HEK293 (cell line): Measurements from ENCODE around the gene MYO5C.

ENCODE experiments used
- CTCF ChIA-PET: fragments of 350-600 bp; formaldehyde crosslinking; extraction: SDS; loops from one replicate; lab custom pipeline; 2021; ENCODE audit warnings: antibody characterized with exemption; lab: Yijun Ruan, JAX
- POLR2A ChIA-PET: fragments of 300-600 bp; formaldehyde crosslinking; extraction: SDS; loops from one replicate; lab custom pipeline; 2020; ENCODE audit warnings: antibody characterized with exemption, inconsistent platforms; lab: Yijun Ruan, JAX
- H3K27ac ChIP-seq: fragments of 200-500 bp; sonication (Bioruptor generic); 2 replicates; pipeline ENCODE4 v1.5.1; 2014; ENCODE audit warnings: low read depth, low read length, control low read depth, inconsistent platforms; ENCODE audit errors: extremely low read depth
- H3K36me3 ChIP-seq, 2 experiments: fragments of 200-500 bp in 1 of 2; sonication (Bioruptor generic) in 1 of 2; 1 replicate in 1 of 2; 2 replicates in 1 of 2; pipeline ENCODE4 v1.5.1; 2014 to 2017; ENCODE audit warnings: inconsistent platforms in 2 of 2, low read length in 2 of 2; ENCODE audit not compliant: control insufficient read depth in 2 of 2, insufficient read depth in 1 of 2
- H3K4me1 ChIP-seq: fragments of 200-500 bp; sonication (Bioruptor generic); 2 replicates; pipeline ENCODE4 v1.5.1; 2014; ENCODE audit warnings: mild to moderate bottlenecking, low read length, inconsistent platforms; ENCODE audit not compliant: control insufficient read depth, insufficient read depth
- H3K4me3 ChIP-seq: 2 replicates; pipeline ENCODE4 v1.5.1; 2011; ENCODE audit warnings: low read depth, mild to moderate bottlenecking, control low read depth, low read length, moderate library complexity
- H3K9me3 ChIP-seq: fragments of 200-500 bp; sonication (Bioruptor generic); 2 replicates; pipeline ENCODE4 v1.5.1; 2014; ENCODE audit warnings: low read depth, low read length, inconsistent platforms; ENCODE audit not compliant: control insufficient read depth, insufficient read depth
- GFI1B ChIP-seq: fragments of 450-650 bp; formaldehyde crosslinking; IDR thresholded peaks from 2 replicates; pipeline ENCODE4 v1.5.1; 2016; ENCODE audit warnings: missing biosample characterization, missing genetic modification characterization
- HOXC10 ChIP-seq: sonication (generic); formaldehyde crosslinking; IDR thresholded peaks from 2 replicates; pipeline ENCODE4 v1.8.1; 2023; ENCODE audit warnings: mild to moderate bottlenecking, missing genetic modification reagents
- INSM2 ChIP-seq: fragments of 450-650 bp; formaldehyde crosslinking; IDR thresholded peaks from 2 replicates; pipeline ENCODE4 v1.5.1; 2016; ENCODE audit warnings: missing biosample characterization, missing genetic modification characterization
- KLF10 ChIP-seq: fragments of 450-650 bp; IDR thresholded peaks from 2 replicates; pipeline ENCODE4 v1.5.1; 2018; ENCODE audit warnings: missing biosample characterization, mild to moderate bottlenecking, missing genetic modification characterization
- MZF1 ChIP-seq: fragments of 450-650 bp; formaldehyde crosslinking; IDR thresholded peaks from 2 replicates; pipeline ENCODE4 v1.5.1; 2017; ENCODE audit warnings: missing biosample characterization, missing genetic modification characterization, borderline replicate concordance
- OSR2 ChIP-seq: fragments of 450-650 bp; formaldehyde crosslinking; IDR thresholded peaks from 2 replicates; pipeline ENCODE4 v1.5.1; 2016; ENCODE audit warnings: missing biosample characterization, missing genetic modification characterization
- PRDM6 ChIP-seq: fragments of 450-650 bp; formaldehyde crosslinking; IDR thresholded peaks from 2 replicates; pipeline ENCODE4 v1.5.1; 2017; ENCODE audit warnings: missing biosample characterization, missing genetic modification characterization
- REPIN1 ChIP-seq: fragments of 450-650 bp; formaldehyde crosslinking; IDR thresholded peaks from 2 replicates; pipeline ENCODE4 v1.5.1; 2017; ENCODE audit warnings: missing biosample characterization, missing genetic modification characterization, low read depth
- ZBTB1 ChIP-seq: fragments of 450-650 bp; formaldehyde crosslinking; IDR thresholded peaks from 2 replicates; pipeline ENCODE4 v1.5.1; 2016; ENCODE audit warnings: missing biosample characterization, missing genetic modification characterization
- ZBTB17 ChIP-seq: fragments of 450-650 bp; formaldehyde crosslinking; IDR thresholded peaks from 2 replicates; pipeline ENCODE4 v1.5.1; 2016; ENCODE audit warnings: missing biosample characterization, missing genetic modification characterization
- ZBTB21 ChIP-seq: fragments of 450-650 bp; formaldehyde crosslinking; IDR thresholded peaks from 2 replicates; pipeline ENCODE4 v1.5.1; 2017; ENCODE audit warnings: missing biosample characterization, missing genetic modification characterization
- ZFP41 ChIP-seq: fragments of 450-650 bp; formaldehyde crosslinking; IDR thresholded peaks from 2 replicates; pipeline ENCODE4 v1.5.1; 2016; ENCODE audit warnings: missing biosample characterization, missing genetic modification characterization, borderline replicate concordance
- ZNF114 ChIP-seq: fragments of 450-650 bp; formaldehyde crosslinking; IDR thresholded peaks from 2 replicates; pipeline ENCODE4 v1.5.0; 2017; ENCODE audit warnings: missing biosample characterization, missing genetic modification characterization
- ZNF133 ChIP-seq: fragments of 450-650 bp; formaldehyde crosslinking; IDR thresholded peaks from 2 replicates; pipeline ENCODE4 v1.5.1; 2016; ENCODE audit warnings: missing biosample characterization, missing genetic modification characterization
- ZNF426 ChIP-seq: fragments of 450-650 bp; formaldehyde crosslinking; IDR thresholded peaks from 2 replicates; pipeline ENCODE4 v1.5.1; 2017; ENCODE audit warnings: missing biosample characterization, missing genetic modification characterization, mild to moderate bottlenecking, inconsistent platforms, moderate library complexity
- ZNF449 ChIP-seq: fragments of 450-650 bp; formaldehyde crosslinking; IDR thresholded peaks from 2 replicates; pipeline ENCODE4 v1.5.1; 2017; ENCODE audit warnings: missing biosample characterization, mild to moderate bottlenecking, missing genetic modification characterization, moderate library complexity
- ZNF501 ChIP-seq: fragments of 450-650 bp; formaldehyde crosslinking; IDR thresholded peaks from 2 replicates; pipeline ENCODE4 v1.5.1; 2016; ENCODE audit warnings: missing biosample characterization, missing genetic modification characterization
- ZNF510 ChIP-seq: fragments of 450-650 bp; formaldehyde crosslinking; IDR thresholded peaks from 2 replicates; pipeline ENCODE4 v1.5.1; 2018; ENCODE audit warnings: mild to moderate bottlenecking, missing genetic modification characterization, missing biosample characterization; ENCODE audit not compliant: insufficient replicate concordance
- ZNF513 ChIP-seq: fragments of 450-650 bp; IDR thresholded peaks from 2 replicates; pipeline ENCODE4 v1.5.1; 2018; ENCODE audit warnings: missing biosample characterization, missing genetic modification characterization
- ZNF529 ChIP-seq: fragments of 450-650 bp; formaldehyde crosslinking; IDR thresholded peaks from 2 replicates; pipeline ENCODE4 v1.5.1; 2017; ENCODE audit warnings: missing genetic modification characterization, missing biosample characterization; ENCODE audit not compliant: insufficient replicate concordance
- ZNF645 ChIP-seq: fragments of 450-650 bp; formaldehyde crosslinking; IDR thresholded peaks from 2 replicates; pipeline ENCODE4; 2016; ENCODE audit warnings: missing biosample characterization, missing genetic modification characterization
- ZNF664 ChIP-seq: fragments of 450-650 bp; formaldehyde crosslinking; IDR thresholded peaks from 2 replicates; pipeline ENCODE4 v1.5.1; 2016; ENCODE audit warnings: missing biosample characterization, missing genetic modification characterization
- ZNF707 ChIP-seq: fragments of 450-650 bp; formaldehyde crosslinking; IDR thresholded peaks from 2 replicates; pipeline ENCODE4 v1.5.1; 2016; ENCODE audit warnings: missing biosample characterization, missing genetic modification characterization
- ZSCAN16 ChIP-seq: fragments of 450-650 bp; formaldehyde crosslinking; IDR thresholded peaks from 2 replicates; pipeline ENCODE4 v1.5.1; 2016; ENCODE audit warnings: missing biosample characterization, missing genetic modification characterization
- ZSCAN30 ChIP-seq: fragments of 450-650 bp; IDR thresholded peaks from 2 replicates; pipeline ENCODE4 v1.5.1; 2018; ENCODE audit warnings: missing biosample characterization, mild to moderate bottlenecking, missing genetic modification characterization, moderate library complexity
- ZXDB ChIP-seq: fragments of 450-650 bp; formaldehyde crosslinking; IDR thresholded peaks from 2 replicates; pipeline ENCODE4 v1.5.1; 2016; ENCODE audit warnings: missing biosample characterization, missing genetic modification characterization

MYO5C gene

GRCh38 chr15:52276256-52276770 lies 19.3 kb downstream of the MYO5C start:
- no peak overlapping the region for H3K4me3 ChIP-seq
- no peak overlapping the region for H3K27ac ChIP-seq
- H3K9me3 ChIP-seq, result no peaks in the 10 kb centered on the region
- ChIA-PET CTCF (no interaction called here), POLR2A (no interaction called here)
- TF ChIP-seq ZNF513 (tag by site-specific recombination), result no peak
- TF ChIP-seq ZBTB1 (tag by site-specific recombination), result no peak
- TF ChIP-seq ZNF133 (tag by site-specific recombination), result no peak
- no peak for TF ChIP-seq HOXC10 (CRISPR knock-in tag)
- no peak for TF ChIP-seq ZNF426 (tag by site-specific recombination)
- TF ChIP-seq ZNF501 (tag by site-specific recombination), result no peak
- TF ChIP-seq ZNF529 (tag by site-specific recombination), result no peak
- no peak for TF ChIP-seq ZNF114
- no peak for TF ChIP-seq ZBTB17 (tag by site-specific recombination)
- no peak for TF ChIP-seq ZNF449 (tag by site-specific recombination)
- TF ChIP-seq ZBTB21 (tag by site-specific recombination), result no peak
- no peak for TF ChIP-seq GFI1B (tag by site-specific recombination)
- no peak for TF ChIP-seq ZSCAN30 (tag by site-specific recombination)
- TF ChIP-seq OSR2 (tag by site-specific recombination), result no peak
- TF ChIP-seq INSM2 (tag by site-specific recombination), result no peak
- no peak for TF ChIP-seq KLF10 (tag by site-specific recombination)
- TF ChIP-seq ZSCAN16 (tag by site-specific recombination), result no peak
- TF ChIP-seq ZXDB, result no peak
- H3K4me1 ChIP-seq, result no peaks in the 10 kb centered on the region
- peaks cover 4 to 89% of the 10 kb centered on the region in 2 experiments; a peak in 2 of 3 replicates for H3K36me3 ChIP-seq

GRCh38 chr15:52263563-52264282 lies 31.9 kb downstream of the MYO5C start:
- H3K9me3 ChIP-seq, result no peaks in the 10 kb centered on the region
- CTCF ChIA-PET, result no interaction called here
- H3K4me3 ChIP-seq, result no peak overlapping the region
- no peaks in the 10 kb centered on the region for H3K4me1 ChIP-seq
- POLR2A ChIA-PET, result no interaction called here
- H3K27ac ChIP-seq, result no peak overlapping the region
- H3K36me3 ChIP-seq, result peaks cover 4 to 49% of the 10 kb centered on the region in 2 experiments; a peak in 2 of 3 replicates
- TF ChIP-seq ZNF664 (no peak), PRDM6 (no peak), ZNF510 (tag by site-specific recombination) (no peak), MZF1 (tag by site-specific recombination) (no peak), ZNF707 (tag by site-specific recombination) (no peak), REPIN1 (no peak), ZFP41 (tag by site-specific recombination) (no peak), ZNF645 (no peak)
